NCI-H460 (cell line): Measurements from ENCODE around the gene NCAM1. TPM values are rescaled to one million over a fixed set of nuclear protein-coding genes. Genes with fewer than 3 reads are reported as not detected.

Experiments
- DNase-seq: peaks from one replicate; pipeline ENCODE4 v3.0.0-alpha.2; 2016; ENCODE audit warnings: low read depth; ENCODE audit errors: extremely low read depth
- total RNA-seq: library from RNA; depleted of rRNA; stranded (reverse); fragments of >200 nt; shearing (Covaris generic); gene quantifications from 2 replicates; pipeline ENCODE4 v1.2.3, GENCODE V29; 2014

NCAM1 gene
- total RNA-seq, 1 experiment from 2014 or later = 19.8 TPM

DNA sequence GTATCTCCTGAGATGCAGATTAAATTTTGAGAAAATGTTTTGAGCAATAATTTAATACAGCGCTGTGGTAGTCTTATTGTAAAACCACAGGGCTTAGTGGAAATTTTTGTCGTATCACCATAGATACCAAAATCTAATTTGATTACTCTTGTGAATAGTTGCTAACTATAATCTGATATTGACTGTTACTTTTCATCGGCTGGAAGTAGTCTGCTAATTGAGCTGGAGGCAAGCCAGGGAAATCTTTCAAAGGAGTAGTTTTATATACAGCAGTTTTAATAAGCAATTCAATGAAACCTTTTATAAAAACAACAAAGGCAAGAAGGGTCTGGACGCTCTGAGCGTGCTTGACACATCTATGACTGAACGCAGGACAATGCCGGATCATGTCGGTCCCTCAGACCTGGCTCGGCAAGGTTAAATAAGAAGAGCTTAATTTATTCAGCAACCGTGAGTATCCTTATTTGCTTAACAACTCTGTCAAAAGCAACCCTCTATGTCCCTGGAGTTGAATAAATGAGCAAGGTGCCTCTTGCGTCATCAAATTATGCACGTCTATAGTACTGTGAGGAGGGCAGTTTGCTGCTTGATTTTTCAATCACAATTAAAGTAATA, 121.2 kb downstream of the NCAM1 start:
- no peak for DNase-seq

- DNase-seq = no peak
Observed at GRCh38 chr11:113083571-113083970, 122.4 kb downstream of the NCAM1 start.

DNA sequence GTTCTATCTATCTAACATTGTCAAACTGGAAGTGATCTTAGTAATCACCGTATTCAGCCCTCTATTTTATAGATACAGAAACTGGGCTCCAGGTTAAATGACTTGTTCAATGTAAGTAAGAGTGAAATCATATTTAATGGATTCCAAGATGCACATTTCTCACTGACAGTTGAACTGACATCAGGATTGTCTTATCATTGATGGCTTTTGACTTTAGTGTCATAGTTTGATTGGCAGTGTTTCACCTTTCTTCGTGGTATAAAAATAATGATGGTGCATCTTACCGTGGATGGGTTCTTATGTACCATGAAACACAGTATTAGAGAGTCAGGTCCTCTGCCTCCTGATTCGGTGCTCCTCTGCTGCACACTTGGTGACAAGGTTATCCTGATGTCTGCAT, 123.1 kb downstream of the NCAM1 start:
- DNase-seq = no peak

DNA sequence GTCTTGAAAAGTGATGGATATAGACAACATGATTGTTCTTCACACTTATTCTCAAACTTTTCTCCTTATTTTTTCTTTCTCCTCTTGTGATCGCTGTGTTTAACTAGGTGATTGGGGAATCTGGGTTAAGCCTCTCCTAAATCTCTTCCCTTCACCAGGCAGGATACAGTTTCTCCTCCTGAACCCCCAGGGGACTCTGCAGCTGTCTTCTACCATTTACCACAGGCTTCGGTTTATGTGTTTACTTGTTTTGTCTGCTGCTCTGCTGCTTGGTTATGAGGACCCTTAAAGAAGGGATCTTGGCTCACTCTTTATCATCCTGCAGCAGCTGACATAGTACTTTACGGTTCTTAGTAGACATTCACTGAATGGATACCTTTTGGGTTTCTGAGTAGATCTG, 124.2 kb downstream of the NCAM1 start:
- no peak for DNase-seq

DNA sequence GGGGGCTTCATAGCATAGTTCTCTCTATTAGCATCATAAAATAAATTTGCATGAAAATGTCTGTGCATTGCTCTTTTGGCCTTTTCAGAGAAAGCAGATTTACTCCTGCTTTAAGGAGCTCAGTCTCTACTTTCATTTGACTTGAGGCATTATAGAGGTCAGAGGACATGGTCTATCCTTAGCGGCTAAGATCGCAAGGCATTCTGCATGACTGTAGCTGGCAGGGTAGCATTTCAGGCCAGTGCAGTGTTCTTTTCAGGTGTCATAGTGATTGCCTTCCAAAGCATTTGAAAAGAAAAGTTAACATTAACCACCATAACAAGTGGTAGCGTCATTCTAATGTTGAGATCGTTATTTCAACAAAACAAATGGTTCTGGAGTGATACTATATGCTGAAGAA, 126.5 kb downstream of the NCAM1 start:
- DNase-seq = no peak

DNA sequence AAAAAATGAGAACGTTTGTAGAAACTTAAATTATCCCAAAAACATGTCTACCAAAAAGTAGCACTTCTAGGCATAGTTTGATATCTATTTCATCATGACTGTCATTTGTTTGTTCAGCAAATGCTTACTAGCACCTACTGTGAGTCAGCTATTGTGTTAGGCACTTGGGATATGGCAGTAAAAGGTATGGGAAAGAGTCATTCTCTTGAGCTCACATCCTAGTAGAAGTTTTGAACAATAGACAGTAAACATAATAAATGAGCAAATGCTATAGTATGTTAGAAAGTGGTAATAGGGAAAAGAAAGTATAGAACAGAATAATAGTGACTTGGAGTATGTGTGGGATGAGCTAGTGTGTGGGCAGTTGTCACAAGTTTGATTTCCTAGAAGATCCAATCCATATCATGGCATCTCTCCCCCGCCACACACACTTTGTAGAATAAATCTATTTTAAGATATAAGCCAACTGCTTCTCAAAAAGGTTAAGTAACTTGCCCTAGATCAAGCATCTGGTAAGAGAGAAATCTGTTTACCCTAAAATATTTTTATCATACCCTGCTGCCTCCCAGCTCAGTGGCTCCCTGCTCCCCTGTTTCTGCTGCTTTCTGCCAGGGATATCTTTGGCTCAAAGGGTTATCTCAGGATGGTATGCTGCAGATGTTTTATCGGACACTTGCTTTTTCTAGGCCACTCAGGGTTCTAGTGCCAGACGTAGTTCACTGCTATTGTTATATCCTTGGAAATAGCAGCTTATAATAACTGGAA, 129.7 kb downstream of the NCAM1 start:
- no peak for DNase-seq

GRCh38 chr11:113091481-113091780, 130.2 kb downstream of the NCAM1 start:
- DNase-seq = no peak

GRCh38 chr11:113096648-113097047, 135.4 kb downstream of the NCAM1 start:
- no peak for DNase-seq

GRCh38 chr11:113103932-113104690, 142.9 kb downstream of the NCAM1 start:
- DNase-seq = no peak

DNA sequence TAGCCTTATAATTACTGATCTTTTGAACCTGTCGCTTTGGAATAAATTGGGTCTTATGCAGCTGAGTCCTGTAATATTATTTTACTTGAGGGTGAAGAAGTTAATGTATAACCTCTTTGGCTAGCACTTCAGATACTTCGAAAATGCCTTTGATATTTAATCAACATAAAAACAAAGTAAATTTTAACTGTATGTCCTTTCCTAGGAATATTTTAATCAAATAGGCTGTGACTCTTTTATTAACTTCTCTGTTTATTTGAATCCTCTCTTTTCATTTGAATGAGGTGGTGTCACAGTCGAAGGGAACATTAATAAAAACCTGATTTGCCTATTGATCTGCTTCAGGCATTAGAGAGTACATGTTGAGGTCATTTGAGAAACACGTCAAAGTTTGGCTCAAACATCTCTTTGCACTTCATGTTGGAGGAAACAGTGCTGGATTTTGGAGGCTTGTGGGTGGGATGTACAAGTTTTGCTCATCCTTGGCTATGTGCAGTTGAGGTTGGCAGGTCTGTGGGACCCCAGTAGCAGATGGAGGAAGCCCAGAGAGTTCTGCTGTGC, 143.6 kb downstream of the NCAM1 start:
- DNase-seq = no peak

DNA sequence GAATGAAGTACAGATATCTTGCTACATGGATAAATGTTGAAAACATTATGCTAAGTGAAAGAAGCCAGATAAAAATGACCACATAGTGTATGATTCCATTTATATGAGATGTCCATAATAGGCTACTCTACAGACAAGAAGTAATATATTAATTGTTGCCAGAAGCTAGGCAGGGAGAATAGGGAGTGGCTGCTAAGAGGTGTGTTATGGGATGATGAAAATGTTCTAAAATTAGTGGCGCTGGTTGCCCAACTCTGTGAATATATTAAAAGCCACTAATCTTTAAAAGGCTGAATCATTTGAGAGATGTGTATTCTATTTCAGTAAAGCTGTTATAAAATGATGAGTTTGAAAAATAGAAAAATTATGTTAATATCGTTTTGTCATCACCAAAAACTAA, 144.4 kb downstream of the NCAM1 start:
- DNase-seq = no peak

DNA sequence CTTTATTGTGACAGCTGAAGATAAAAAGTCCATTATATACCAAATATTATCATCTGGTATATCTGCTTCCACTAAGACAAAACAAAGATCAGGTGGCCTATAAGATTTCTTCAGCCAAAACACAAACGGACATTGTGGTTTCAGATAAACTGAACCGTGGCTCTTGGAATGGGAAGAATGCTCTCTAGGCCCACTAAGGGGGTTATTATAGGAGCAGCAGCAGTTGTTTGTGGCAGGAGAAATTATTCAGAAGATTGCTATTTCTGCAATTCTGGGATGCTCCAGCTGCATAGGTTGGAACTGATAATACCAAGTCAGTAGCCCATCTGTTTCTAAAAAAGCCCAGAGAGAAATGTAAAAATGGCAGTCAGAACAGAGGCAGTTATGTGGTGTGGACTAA, 145.3 kb downstream of the NCAM1 start:
- no peak for DNase-seq

DNA sequence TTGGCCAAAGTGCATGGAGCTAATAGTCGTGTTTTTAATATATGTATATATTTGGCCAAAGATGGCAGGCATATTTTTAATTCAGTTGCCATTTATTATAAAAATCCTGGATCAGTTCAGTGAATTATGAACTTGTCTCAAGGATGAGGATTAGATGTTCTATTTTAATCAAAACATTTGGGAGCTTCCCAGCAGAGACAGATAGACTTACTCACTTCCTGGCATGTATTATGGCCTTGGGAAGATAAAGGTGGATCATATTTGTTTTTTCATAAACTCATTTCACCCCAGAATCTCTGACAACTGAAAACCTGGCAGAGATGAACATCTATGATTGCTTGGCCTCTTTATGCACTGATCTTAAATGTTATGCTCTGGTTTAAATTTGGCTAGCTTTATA, 148.8 kb downstream of the NCAM1 start:
- no peak for DNase-seq

DNA sequence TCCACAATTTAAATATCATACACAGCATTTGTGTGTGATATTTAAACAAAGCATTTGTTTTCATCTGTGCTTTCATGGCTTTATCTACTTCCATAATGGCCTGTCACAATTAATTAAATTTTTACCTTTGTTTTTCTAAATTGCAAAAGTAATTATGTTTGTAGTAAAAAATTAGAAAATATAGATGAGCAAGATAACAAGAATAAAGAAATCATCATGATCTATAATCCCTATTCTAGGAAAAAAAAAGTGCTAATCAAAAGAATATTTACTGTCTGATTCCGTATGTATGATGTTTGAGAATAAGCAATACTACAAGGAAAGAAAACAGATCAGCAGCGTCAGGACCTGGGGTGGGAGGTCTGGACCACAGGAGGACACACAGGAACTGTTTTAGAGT, 149.9 kb downstream of the NCAM1 start:
- DNase-seq = no peak

- no peak for DNase-seq
Observed at GRCh38 chr11:113112307-113112706, 151.1 kb downstream of the NCAM1 start.

DNA sequence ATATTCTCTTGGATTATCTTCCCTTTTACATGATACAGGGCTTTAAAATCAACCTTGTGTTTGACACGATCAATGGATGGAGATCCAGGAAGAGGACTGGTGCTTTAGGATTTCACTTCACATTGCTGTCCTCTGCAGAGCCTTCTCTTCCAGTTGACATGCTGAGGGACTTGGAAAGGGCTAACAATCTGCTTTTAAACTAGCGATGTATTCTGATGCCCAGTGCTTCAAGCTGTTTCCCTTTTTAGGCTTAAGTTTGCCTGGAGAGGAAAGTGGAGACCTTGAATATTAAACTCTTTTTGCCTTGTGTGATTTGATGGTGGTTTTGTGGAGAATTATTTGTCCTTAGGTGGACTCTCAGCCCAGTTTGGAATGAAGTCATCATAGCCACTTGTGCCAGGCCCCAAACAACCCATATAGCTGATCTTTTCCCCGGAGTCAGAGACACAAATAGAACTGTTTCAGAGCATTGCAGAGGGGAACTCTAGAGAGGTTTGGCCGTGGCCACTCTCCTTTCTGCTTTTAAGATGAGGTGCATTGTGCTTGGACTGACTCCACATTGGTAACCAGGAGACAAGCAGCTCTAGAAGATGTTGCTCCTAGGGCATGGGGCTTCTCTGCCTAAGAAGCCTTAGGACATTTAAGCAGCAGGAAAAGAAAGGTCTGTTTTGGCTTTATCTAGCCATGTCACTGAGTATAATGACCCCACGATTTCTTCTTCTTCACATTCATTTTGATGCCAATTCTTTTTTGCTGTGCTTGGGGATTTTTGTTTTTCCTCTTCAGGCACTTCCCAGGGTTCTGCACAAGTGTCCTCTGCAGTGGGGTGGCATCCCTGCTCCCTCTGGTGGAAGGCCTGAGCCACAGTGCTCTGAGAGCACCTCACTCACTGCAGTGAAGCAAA, 152.8 kb downstream of the NCAM1 start:
- DNase-seq = peak; percentile 46

DNA sequence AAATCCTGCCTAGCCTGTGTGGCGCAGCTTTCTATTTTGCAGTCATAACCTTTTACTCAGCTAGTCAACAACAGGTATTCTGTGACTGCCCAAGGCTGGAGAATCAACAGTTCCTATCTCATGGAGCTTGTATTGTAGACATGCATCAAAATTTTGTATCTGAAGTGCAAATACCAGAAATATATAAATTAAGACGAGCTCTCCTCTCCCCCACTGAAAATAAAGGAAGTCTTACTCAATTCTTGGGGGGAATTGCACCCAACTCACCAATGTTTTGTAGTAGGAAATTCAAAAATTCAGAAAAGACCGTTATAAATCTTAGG, 153.4 kb downstream of the NCAM1 start:
- no peak for DNase-seq

DNA sequence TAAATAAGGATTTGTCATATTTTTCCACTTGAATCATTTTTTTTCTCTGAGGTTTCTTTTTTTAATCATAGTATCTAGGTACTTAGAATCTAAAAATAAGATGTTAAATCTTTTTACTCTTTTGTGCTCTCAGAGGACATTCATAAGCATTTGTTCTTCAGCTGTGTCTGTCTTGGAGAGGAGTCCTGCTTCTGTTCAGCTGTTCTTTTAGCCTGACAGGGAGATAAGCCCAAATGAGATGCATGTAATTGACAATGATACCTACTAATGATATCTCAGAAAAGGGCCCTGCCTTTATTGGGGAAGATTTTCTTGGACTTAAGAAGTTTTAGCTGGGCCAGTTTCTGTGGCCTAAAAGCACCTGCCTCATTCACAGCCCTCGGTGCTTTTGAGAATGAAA, 156.9 kb downstream of the NCAM1 start:
- no peak for DNase-seq

DNA sequence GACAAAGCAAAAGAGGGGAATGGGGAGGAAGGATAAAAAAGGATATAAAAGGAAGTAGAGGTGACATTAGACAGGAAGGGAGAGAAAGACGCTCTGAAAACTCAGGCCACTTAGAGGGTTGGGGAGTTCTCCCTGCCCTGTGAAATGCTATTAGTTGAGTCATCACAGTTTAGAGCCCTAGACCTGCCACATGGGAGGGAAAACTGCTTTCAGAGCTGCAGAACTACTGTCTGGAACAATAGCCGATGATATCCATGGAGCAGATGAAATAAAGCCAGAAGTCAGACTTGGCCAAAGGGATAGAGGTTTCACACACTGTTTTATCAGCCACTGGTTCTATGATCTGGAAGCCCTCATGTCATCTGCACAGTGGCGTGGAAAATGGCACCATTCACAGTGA, 157.9 kb downstream of the NCAM1 start:
- DNase-seq = peak; percentile 38

DNA sequence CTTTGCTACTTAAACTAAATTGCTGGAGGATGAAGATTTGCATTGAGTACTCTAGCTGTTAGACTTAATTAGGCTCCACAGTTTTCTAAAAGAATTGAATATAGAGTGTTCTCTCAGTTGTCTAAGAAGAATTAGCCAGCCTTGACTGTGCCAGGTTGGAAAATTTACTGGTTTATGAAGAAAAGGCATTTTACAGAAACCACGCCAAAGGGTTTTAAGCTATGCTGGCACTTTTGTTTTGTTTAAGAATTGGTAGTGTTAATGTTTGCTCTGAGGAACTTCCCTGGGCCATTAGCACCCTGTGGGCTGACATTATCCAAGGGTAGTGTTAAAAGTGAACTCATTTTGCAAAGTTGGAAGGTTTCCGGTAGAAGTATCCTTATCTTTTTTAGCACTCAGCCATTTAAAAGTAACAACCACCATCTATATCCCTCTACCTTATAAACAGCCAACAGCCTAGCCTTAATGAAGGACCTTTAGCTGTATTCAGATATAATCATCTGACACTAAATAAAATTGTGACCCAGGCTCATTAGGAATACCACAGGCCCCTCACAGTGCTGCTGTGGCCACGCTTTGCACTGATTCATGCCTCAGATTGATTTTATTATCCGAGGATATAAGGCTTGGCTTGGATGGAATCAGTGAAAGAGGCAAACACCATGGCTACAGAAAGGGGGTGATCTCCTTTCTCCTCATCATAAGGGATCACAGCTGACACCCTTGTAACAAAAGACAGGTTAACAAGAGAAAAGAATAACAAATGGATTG, 158.9 kb downstream of the NCAM1 start:
- DNase-seq = no peak
